Limb (tissue), 2 donors: ENCODE measurements around the gene LRRC74A.
A peak's percentile ranks its signal among the peaks of the same experiment; 100 is the strongest.

Experiments used
- DNase-seq, 2 donors: peaks; one replicate each; pipeline ENCODE4 v3.0.0-alpha.2; 2016; ENCODE audit errors: extremely low spot score in 2 of 2

The LRRC74A gene

GRCh38 chr14:76810525-76810924 is 15.7 kb upstream of the LRRC74A start:
- no peak for DNase-seq

GRCh38 chr14:76810953-76811400 is 15.2 kb upstream of the LRRC74A start:
- no peak for DNase-seq

- no peak for DNase-seq
Measured at GRCh38 chr14:76811561-76811960, 14.6 kb upstream of the LRRC74A start.

GRCh38 chr14:76812093-76812421 is 14.2 kb upstream of the LRRC74A start:
- DNase-seq, result no peak

- DNase-seq, result peak; percentile 89 to 97
Measured at GRCh38 chr14:76812422-76813383, 13.5 kb upstream of the LRRC74A start, which contains the start of gene ANGEL1. ANGEL1 (minus strand) TSS chr14:76812882; CDS start chr14:76812827, 55 bp downstream.

GRCh38 chr14:76814726-76815645 is 11.2 kb upstream of the LRRC74A start:
- DNase-seq, result peak in 1 of 2 donors; percentile 47

GRCh38 chr14:76820700-76821099 is 5.5 kb upstream of the LRRC74A start:
- DNase-seq, result no peak

GRCh38 chr14:76827696-76828296 is 1.6 kb downstream of the LRRC74A start:
- DNase-seq, result no peak

- DNase-seq, result no peak
Measured at GRCh38 chr14:76828339-76829012, 2.3 kb downstream of the LRRC74A start.

GRCh38 chr14:76829013-76829365 is 2.8 kb downstream of the LRRC74A start:
- no peak for DNase-seq

- peak; percentile 55 to 63 for DNase-seq
Measured at GRCh38 chr14:76829650-76830421, 3.6 kb downstream of the LRRC74A start.

GRCh38 chr14:76830556-76830955 is 4.3 kb downstream of the LRRC74A start:
- DNase-seq, result no peak

- no peak for DNase-seq
Measured at GRCh38 chr14:76832503-76832988, 6.3 kb downstream of the LRRC74A start.

- DNase-seq, result no peak
Measured at GRCh38 chr14:76833011-76833410, 6.8 kb downstream of the LRRC74A start.

- no peak for DNase-seq
Measured at GRCh38 chr14:76834241-76834661, 8.0 kb downstream of the LRRC74A start.

GRCh38 chr14:76836029-76836630 is 9.9 kb downstream of the LRRC74A start:
- DNase-seq, result no peak

- no peak for DNase-seq
Measured at GRCh38 chr14:76837524-76837923, 11.3 kb downstream of the LRRC74A start.

- DNase-seq, result no peak
Measured at GRCh38 chr14:76842414-76842813, 16.2 kb downstream of the LRRC74A start.

GRCh38 chr14:76844223-76844622 is 18.0 kb downstream of the LRRC74A start:
- DNase-seq, result no peak
